Stimulated activated CD8-positive, alpha-beta memory T cell treated with anti-CD3 and anti-CD28 coated beads, Interleukin-2, amount 100 ng/mL, for 48 hours (primary cell): ENCODE data around the gene NTM.

Experiments used
- DNase-seq, 2 donors: peaks; one replicate each; pipeline ENCODE4 v3.0.0-alpha.2; 2020; ENCODE audit warnings: low read depth in 2 of 2

NTM gene

DNA sequence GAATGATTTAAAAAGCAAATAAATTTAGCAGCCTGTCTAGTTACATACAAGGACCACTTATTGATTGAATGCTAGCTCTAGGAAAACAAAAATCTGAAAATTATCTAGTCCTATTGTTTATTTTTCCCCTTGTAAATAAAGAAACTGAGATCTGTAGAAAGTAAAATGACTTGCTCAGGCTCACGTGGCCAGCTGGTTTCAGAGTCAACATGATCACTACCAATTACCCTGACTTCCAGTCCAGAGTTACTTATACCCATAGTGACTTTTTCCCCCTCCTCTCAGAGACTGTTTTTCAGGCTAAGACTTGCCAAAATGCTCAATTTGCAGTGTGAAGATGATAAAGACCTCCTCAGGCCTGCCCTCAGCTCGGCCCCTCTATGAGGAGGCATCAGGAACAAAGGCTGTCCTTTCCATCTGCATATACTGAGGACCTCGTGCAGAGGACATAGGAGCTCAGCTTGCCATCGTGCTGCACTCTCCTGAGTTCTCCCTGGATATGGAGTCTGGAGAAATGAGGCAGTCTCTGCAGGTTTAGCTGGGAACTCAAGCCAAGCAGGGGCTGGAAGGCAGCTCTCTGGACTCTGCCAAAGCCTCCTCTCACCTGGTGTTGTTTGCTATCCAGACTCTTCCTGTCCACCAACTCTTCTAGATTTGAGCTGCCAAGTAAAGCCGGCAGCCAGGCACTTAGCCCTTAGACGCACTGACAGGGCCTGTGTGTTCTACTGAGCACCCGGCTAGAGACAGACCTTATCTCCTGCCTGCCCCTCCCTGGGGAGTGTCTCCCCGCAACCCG, 883.3 kb downstream of the NTM start:
- no peak for DNase-seq

DNA sequence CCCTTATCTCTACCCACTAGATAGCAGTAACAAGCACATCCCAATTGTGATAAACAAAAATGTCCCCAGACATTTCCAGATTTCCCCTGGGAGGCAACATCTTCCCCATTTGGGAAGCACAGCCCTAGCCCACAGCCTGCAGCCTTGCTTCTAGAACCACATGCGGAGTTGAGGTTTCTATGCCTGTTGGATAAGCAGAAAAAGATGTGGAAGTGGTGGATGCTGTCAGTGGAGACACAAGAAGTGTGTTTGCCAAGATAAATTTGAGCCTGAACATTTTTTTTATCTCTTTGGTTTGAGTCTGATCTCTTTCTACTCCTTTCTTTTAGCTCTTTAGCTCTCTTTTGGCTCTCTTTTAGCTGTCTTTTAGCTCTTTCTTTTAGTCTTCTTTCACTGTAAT, 884.5 kb downstream of the NTM start:
- no peak for DNase-seq

DNA sequence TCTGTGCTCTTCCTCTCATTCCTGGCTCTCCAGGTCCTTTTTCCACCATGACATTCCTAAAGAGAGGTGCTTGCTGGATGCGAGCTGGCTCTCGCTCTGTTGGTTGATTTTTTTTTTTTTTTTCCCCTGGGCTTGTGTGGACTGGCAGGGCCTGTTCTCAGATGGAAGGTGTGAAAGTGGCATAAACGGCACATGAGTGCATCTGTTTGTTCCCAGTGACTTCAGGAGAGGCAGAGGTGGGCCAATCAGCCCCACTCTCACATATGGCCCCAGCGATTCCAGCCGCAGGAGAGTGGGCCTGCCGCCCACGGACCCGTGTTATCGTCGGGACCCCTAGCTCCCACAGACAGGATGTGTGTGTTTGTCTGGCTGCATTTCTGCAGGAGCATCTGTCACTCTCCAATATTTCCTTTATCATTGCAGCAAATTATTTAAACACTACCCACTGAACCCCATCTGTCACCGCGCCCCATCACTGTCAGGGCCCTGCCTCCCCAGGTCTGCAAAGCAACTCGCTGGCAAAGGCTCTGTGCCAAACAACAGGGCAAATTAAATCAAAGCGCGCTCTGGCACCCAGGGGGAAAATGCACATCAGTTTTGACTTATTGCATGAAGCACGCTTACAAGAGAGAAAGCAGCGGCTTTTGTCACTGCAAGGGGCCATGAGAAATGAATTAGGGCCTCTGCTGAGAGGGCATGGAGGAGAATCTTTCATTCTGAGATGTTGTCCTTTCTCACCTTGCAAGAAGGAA, 886.3 kb downstream of the NTM start:
- no peak for DNase-seq

DNA sequence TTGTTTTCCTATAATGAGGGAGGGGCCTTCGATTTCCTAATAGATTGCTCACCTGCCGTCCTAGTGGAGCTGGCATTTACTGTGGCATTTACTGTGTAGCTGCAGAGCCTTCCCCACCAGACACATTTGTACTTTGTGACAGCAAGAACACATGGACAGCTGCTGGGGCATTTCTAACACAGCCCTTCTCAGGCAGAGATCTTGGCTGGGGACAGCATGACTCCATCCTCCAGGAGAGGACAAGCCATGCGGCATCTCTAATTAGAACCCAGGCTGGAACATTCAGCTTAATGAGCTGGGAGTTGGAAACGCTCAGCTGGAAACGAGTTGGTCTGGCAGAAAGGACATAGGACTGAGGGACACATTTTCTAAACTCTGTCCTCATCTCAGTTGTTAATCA, 887.5 kb downstream of the NTM start:
- no peak for DNase-seq

DNA sequence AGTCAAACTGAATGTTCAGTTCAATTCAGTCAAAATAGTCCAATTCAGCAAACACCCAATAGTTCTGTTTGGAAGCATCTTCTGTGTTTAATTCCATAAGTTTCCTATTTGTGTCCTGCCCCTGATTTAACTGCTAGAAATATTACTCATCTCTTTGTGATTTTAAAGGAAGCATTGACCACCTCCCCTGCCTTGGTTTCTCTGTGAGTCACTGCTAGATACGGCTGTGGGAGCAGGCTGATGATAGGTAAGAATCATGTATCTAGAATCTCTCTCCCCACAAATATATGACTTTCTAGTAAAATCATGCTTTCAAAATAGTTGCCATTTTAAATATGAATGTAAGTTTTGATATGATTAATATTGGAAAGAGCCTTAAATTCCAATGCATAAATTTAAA, 888.5 kb downstream of the NTM start:
- no peak for DNase-seq

DNA sequence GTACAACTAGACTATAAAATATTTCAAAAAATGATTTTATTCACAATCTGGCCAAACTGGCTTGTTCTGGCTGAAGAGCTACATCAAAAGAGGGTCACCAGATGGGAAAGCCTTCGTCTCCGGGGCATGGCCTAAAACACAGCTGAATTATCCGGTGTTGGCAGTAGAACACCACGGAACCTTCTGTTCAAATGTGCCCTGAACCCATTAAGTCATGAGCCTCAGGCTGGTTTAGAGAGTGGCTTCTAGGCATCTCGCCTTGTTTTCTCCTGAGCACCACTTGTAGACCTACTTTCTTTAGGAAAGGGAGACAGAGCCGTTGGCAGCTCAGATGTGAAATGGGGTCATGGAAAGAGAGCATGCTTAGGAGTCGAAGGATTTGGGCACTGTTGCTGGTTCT, 890.2 kb downstream of the NTM start:
- no peak for DNase-seq

DNA sequence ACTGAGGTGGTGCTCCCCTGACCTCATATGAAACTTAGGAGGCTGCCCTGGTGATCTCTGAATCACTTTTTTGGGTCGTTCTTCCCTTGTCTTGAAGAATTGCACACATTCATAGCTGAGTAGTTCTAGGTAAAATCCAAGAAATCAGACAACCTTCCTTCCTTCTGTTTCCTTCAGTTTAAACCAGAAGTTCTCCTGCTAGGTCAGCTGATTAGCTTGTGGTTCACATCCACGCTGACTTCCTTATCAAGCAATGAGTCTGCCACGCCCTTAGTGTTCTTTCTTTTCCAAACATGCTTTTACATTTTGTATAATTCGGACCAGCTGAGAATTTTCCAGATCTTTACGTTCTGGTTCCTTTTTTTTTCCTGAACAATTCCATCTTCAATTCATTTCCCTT, 892.8 kb downstream of the NTM start:
- DNase-seq: no peak

DNA sequence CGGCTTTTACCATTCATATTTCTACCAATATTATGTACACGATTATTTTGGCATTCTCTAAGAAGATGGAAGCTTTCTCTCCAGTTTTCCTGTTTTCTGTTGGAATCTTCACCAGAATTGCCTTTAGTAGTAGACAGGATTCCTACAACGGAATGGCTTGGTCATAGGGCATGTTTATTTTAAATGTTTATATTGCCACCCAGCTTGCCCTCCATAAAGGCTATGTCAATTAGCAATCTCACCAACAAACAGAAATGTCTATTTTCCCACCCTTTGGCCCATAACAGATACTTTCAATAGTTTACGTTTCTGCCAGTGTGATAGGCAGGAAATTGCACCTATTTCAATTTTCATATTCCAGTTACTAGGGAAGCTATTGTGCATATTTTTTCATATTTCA, 893.5 kb downstream of the NTM start:
- no peak for DNase-seq

DNA sequence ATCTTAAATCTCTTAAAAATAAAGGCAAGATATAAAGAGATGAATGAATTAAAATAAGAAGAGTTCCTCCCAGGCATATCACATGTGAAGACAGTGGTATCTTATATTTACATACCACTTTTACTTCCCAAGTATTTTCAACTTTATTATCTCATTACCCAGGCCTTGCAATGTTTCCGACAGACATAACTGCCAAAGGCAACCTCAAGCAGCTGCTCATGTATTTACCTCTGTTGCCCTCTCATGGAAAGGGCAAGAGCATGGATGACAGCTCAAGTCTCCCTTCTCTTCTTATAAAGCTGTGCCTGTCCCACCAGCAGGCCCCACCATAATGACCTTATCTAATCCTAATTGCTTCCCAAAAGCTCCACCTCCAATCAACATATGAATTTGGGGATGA, 894.2 kb downstream of the NTM start:
- DNase-seq: no peak

DNA sequence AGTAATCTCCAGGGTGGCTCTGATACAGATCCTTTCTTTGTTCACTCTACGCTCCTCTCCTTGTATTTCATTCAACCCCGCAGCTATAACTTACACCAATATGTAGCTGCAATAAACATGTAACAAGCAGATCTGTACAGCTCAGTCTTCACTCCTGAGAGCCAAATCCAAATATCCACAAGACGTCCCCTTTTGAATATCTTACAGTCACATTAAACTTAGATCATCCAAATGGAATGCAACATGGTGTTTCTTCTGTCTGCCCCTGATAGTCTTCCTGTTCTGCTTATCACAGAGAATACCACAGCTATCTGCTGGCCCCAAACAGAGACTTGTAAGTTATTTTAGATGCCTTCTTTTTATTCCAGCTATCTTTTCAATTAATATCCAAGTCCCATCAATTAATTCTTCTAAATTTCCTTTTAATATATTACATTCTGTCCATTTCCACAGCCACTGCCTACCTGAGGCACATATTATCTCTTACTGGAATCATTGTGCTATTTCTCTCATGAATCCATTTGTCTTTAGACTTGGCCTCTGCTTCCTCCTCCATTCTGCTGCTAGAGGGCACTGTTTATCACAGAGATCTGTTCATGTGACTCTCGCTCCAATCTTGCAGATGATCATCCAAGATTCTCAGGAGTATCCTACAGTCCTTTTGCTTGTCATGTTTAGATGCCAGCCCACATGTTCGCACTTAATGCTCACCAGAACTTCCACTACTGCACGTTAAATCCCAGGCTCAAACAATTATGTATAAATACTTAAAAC, 908.6 kb downstream of the NTM start:
- DNase-seq: no peak

DNA sequence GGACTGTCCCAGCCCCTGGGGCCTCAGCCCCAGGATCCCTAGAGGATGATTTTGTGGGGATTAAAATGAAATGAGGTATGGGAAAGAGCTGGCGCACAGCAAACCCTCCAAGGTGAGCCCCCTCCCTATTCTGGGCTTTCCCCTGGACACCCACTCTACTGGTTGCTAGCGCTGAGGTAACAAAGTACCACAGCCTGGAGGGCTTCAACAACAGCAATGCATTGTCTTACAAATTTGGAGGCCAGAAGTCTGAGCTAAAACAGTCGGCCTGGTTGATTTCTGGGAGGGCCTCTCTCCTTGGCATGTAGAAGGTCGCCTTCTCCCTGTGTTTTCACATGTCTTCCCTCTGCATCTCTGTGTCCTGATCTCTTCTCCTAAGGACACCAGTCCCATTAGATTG, 913.6 kb downstream of the NTM start:
- no peak for DNase-seq

DNA sequence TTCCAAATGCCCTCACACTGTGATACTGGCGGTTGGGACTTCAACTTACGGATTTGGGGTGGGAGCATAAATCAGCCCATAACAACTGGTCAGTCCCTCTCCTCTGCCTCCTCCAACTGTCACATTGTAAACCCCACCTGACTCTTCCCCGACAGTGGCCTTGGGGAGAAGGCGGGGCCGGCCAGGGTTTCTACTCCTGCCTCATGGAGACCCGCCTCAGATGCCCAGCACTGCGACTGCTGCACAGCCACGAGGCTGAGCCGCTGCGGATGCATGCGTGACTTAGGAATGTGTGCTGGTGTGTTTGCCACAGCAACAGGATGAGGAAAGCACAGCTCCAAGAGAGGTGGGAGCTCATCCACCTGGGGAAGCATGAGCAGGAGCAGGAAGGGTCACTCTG, 914.2 kb downstream of the NTM start:
- no peak for DNase-seq

DNA sequence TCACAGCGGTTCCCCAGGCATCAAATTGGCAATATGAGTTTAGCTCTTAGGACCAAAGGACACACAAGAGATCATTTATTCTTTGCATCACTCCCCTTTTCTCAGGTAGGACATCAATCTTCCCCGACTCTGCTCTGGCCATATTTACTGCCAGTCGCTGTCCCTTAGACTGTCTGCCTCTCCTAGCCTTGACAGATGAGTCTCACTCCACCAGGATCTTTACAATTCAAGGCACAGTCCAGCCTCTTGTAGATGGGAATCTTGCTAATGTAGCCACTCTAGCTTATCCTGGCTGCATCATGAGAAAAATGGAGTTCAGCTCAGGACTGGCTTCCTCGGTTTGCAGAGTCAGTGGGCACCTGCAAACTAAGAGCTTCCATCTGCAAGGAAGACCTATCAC, 915.2 kb downstream of the NTM start:
- no peak for DNase-seq

DNA sequence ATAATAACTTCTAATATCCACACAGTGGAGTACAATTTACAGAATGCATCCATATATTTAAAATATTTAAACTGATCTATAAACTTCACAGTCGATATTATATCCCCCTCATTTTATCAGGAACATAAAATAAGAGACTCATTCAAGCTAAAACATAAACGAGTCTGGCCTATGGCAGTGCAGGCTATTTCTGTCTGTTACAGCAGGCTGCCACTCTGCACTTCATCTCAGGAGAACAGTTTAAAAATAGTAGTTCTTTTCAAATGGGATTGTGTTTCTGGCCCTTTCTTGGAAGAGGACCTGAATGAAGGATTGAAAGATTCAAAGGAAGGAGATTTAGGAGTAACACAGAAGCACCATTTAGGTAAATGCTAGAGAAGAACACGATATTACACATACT, 915.7 kb downstream of the NTM start:
- no peak for DNase-seq

DNA sequence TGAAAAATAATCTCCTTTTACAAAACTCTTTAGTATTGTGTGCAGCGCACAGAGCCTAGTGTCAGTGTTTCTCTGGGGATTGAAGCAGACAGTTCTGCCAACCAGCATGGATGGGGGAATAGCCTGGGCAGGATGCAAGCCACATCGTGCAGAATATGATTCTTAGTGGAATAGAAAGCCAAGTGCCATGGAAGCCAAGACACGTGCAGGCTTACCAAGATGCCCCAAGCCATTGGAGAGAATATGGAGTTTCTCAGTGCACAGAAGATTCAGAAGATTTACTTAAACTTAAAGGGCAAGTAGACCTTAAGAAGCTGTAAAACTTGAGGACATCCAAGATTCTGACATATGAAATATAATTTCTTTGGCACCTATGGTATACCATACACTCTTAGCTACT, 917.6 kb downstream of the NTM start:
- DNase-seq: no peak

DNA sequence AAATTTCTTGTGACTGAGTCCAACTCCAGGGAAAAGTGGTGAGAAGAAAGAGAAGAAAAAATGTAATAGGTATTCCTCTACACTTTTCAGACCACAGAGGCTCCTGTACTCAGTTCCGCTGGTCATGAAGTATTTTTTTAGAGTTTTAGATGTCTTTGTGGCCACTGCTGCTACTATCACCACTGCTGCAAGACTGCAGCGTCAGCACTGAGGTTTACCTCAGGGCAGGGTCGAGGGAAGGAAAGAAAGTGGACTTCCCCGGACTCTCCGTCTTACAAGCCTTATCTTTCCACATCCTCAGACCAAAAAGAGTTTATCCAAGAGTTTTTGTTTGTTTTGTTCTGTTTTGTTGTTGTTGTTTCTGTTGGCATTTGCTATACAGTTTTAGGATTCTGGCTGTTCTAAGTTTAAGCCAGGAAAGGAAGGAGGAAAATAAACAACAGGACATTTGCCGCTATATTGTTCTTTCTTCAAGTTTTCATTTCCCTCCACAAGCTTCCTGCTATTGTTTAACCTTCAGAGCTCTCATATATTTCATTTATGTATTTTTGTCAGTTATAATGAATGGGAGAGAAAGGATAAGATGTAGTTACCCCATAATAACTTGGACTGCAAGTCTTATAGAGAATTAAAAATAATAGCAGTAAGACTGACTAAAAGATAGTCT, 919.3 kb downstream of the NTM start:
- no peak for DNase-seq

DNA sequence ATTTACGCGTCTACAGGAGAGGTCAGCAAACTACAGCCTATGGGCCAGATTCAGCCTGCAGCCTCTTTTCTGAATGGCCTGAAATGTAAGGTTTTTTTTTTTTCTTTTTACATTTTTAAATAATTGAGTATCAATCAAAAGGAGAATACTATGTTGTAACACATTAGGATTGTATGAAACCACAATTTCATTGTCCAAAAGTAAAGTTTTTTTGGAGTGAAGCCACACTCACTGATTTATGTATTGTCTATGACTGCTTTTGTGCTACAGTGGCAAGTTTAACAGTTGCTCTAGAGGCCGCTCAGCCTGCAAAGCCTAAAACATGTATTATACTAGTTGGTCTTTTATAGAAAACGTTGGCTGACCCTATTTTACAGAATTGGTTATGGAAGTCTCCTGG, 923.2 kb downstream of the NTM start:
- no peak for DNase-seq

DNA sequence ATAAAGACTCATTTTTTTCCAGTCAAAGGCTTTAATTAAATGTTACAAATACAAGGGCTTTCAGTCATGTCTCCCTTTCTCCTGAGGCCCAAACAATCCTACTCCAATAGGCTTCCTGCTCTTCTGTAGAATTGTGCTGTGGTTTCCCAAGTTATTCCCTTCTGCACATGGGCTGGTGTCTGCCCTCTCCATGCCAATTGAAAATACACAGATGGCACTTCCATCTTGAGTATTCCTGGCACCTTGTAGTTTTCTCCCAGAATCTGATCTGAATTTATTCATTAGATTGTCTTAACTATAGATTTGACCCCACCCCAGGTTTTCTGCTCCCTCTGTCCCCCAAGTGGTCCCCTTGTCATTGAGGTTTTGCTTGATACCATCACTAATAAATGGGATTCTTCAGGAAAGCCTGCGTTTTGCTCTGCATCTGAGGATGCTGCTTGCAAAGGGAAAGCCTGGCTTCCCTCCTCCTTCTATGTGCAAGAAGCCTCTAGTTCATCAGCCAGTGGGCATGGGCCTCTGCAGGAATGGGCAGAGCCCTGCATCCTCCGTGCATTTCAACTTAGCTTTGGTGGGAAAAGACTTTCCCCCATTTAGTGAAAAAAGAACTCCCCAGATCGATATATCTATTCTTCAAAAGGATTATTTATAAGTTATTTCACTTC, 926.7 kb downstream of the NTM start:
- no peak for DNase-seq

DNA sequence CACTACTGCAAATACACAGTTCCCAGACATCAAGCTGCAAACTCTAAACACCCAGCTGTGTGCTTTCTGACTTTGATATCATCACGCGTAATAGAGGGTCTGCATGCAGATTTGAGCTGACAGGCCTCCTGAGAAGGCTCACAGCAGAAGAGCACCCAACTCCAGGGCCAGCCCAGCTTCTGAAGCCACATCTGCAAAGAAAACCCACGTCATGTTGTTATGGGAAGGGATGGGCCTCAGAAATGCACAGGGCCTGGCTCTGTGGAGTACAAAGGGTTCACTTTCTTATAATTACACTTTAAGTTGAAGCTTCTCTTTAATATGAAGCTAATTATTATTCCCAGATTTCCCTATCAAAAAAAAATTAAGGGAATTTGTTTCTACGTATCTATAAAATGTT, 927.9 kb downstream of the NTM start:
- no peak for DNase-seq

DNA sequence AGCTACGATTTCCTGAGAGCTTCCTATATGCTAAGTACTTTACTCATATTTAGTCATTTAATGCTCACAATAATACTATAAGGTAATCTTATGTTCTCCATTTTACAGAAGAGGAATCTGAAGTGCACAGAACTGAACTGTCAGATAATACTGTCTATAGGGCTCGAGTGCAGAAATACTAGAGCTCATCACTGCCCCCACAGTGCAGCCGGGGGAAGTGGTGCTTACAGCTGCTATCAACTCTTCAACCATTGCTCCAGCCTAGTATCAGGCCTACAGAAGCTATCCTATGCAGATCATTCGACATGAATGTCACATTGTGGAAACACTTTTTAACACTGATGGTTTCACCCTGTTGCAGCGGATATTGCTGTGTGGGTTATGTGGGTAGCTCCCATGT, 929.9 kb downstream of the NTM start:
- DNase-seq: no peak

DNA sequence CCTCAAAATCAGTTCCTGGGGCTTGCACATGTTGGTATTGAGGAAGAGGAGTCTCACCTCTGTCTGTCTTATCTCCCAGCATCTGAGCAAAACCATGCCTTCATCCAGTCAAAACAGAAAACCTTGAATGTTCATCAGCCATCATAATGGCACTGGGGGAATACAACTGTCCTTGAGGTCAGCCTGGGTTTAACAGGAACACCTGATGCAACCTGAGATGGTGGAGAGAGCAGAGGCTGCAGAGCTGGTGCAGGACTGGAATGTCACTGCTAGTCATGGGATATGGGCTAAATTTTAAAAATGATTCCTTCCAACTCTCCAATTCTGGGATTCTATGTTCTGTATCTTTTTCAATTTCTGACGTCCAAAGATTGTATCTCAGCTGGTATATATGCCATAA, 931.0 kb downstream of the NTM start:
- no peak for DNase-seq

DNA sequence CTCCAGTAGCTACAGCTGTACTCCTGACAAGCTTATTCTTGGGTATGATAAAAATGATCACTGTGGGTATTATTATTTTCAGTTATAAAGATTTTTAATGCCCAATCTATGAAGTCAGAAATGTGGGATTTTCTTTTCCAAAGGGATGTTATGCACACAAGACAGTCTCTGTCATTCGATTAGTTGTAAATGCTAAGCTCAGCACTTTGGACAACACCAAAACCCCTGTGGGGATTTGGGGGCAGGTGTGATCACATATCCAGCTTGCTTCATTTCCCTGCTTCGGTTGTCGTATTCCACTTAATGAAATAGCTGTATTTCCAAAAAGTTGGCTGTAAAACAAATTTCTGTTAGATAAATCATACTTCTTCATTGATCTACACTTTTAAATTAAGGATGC, 931.5 kb downstream of the NTM start:
- DNase-seq: no peak
